ENCODE data around the gene CAPN13. TPM values are rescaled to one million over a fixed set of nuclear protein-coding genes. Genes with fewer than 3 reads are reported as not detected.

CAPN13 gene
- total and polyA plus RNA-seq, 2 of the 4 experiments (the other 2 are of a cell fraction): not detected

GRCh38 chr2:30776831-30777635, 30.2 kb downstream of the CAPN13 start:
- Histone ChIP-seq H4K91ac (ENCODE audit: insufficient read depth, low read depth, low read length) (no peak overlapping the region), H3K14ac (replicated peaks; ENCODE audit: low read depth, low read length) (no peak overlapping the region), H3K79me1 (ENCODE audit: low read depth in 1 of 2, low read length in 2 of 2) (no peaks in the 10 kb centered on the region), H3K23ac (ENCODE audit: low read depth, low read length) (no peak overlapping the region), H4K8ac (ENCODE audit: low read depth in 2 of 2, low read length in 2 of 2) (no peak overlapping the region), H3K27me3 (ENCODE audit: control insufficient read depth, insufficient read depth, low read length) (peaks cover 2% of the 10 kb centered on the region; the same call in 1 of the 2 replicates), H3K9ac (ENCODE audit: low read depth, low read length) (no peak overlapping the region), H2AFZ (replicated peaks; ENCODE audit: low read length, poor library complexity) (no peak overlapping the region), H3K4ac (ENCODE audit: low read depth, low read length) (no peak overlapping the region), H3K56ac (ENCODE audit: extremely low read depth, insufficient read depth, low read length) (no peak overlapping the region), H3K36me3 (ENCODE audit: control insufficient read depth, insufficient read depth, low read length) (no peaks in the 10 kb centered on the region), H2BK20ac (ENCODE audit: low read depth, low read length) (no peak overlapping the region), H3K18ac (ENCODE audit: low read depth, low read length) (no peak overlapping the region), H2BK120ac (ENCODE audit: low read depth, low read length) (no peak overlapping the region), H4K20me1 (ENCODE audit: insufficient read depth, low read length) (no peaks in the 10 kb centered on the region), H3K27ac (ENCODE audit: insufficient read depth, low read length) (no peak overlapping the region), H2AK5ac (ENCODE audit: low read depth, low read length) (no peak overlapping the region), H2BK15ac (ENCODE audit: low read depth, low read length) (no peak overlapping the region), H3K9me3 (ENCODE audit: control insufficient read depth, insufficient read depth, low read length) (no peaks in the 10 kb centered on the region), H3K4me3 (ENCODE audit: insufficient read depth, low read depth, low read length) (no peak overlapping the region), H2AK9ac (replicated peaks; ENCODE audit: low read depth, low read length, poor library complexity) (no peak overlapping the region), H3K4me2 (ENCODE audit: low read depth, low read length) (no peak overlapping the region), H2BK5ac (ENCODE audit: low read depth, low read length, poor library complexity, severe bottlenecking) (no peak overlapping the region), H3K4me1 (ENCODE audit: control insufficient read depth, insufficient read depth, low read length) (no peaks in the 10 kb centered on the region), H4K5ac (ENCODE audit: low read depth, low read length) (no peak overlapping the region), H3K9me1 (ENCODE audit: insufficient read depth, low read length) (no peaks in the 10 kb centered on the region)
- in situ Hi-C loops (cut with MboI; ENCODE audit: low sequenced_read_pairs) (no loop called here), intact Hi-C loops (cut with micrococcal nuclease) (no loop called here), dilution Hi-C loops (cut with HindIII; ENCODE audit: low sequenced_read_pairs, unreplicated experiment) (no loop called here)
- ChIA-PET CTCF (no interaction called here), POLR2A (ENCODE audit: unreplicated experiment) (no interaction called here)
- DNase-seq (no peak), ATAC-seq (ENCODE audit: low read depth) (no peak)
- WGBS, 2 experiments (ENCODE audit: extremely low coverage in 2 of 2, insufficient read length in 1 of 2): 80% methylated on average over 1 of the region's 9 CpGs; no CpG with 5 or more reads in 1 of the 2 experiments
- TF ChIP-seq SMC3 (IDR thresholded peaks at IDR 0.05; ENCODE audit: low read depth, low read length): no peak
- no TSS peak for BruUV-seq (replicated peaks)
